Stimulated activated CD4-positive, alpha-beta T cell treated with anti-CD3 and anti-CD28 coated beads, Interleukin-2, amount 100 ng/mL, for 48 hours (primary cell): ENCODE data around the gene NPTX2.

Source experiments
- DNase-seq, 2 donors: peaks; one replicate each; pipeline ENCODE4 v3.0.0-alpha.2; 2020

NPTX2 gene

GRCh38 chr7:98655611-98656010 is 38.5 kb downstream of the NPTX2 start:
- DNase-seq: no peak

- no peak for DNase-seq
These were observed 39.8 kb downstream of the NPTX2 start for GRCh38 chr7:98656899-98657298.

- no peak for DNase-seq
These were observed 40.7 kb downstream of the NPTX2 start for GRCh38 chr7:98657736-98658135.

GRCh38 chr7:98659756-98660155 is 42.7 kb downstream of the NPTX2 start:
- DNase-seq: no peak

- no peak for DNase-seq
These were observed 44.5 kb downstream of the NPTX2 start for GRCh38 chr7:98661607-98662006.

- DNase-seq: no peak
These were observed 45.2 kb downstream of the NPTX2 start for GRCh38 chr7:98662289-98662688.

GRCh38 chr7:98664882-98665281 is 47.8 kb downstream of the NPTX2 start:
- no peak for DNase-seq

GRCh38 chr7:98668255-98668654 is 51.2 kb downstream of the NPTX2 start:
- DNase-seq: no peak

- no peak for DNase-seq
These were observed 52.4 kb downstream of the NPTX2 start for GRCh38 chr7:98669329-98670000.

- DNase-seq: no peak
These were observed 53.1 kb downstream of the NPTX2 start for GRCh38 chr7:98670186-98670585.

GRCh38 chr7:98671733-98672331 is 54.7 kb downstream of the NPTX2 start:
- DNase-seq: no peak

- no peak for DNase-seq
These were observed 57.4 kb downstream of the NPTX2 start for GRCh38 chr7:98674461-98674860.

- no peak for DNase-seq
These were observed 57.8 kb downstream of the NPTX2 start for GRCh38 chr7:98674881-98675280.

GRCh38 chr7:98678215-98678614 is 61.1 kb downstream of the NPTX2 start:
- no peak for DNase-seq
